Islet precursor cell (in vitro differentiated cells): Measurements from ENCODE around the gene KDELR3.

ENCODE experiments used
- DNase-seq: peaks from one replicate; pipeline ENCODE4 v3.0.0-alpha.2; 2018

Gene KDELR3

DNA sequence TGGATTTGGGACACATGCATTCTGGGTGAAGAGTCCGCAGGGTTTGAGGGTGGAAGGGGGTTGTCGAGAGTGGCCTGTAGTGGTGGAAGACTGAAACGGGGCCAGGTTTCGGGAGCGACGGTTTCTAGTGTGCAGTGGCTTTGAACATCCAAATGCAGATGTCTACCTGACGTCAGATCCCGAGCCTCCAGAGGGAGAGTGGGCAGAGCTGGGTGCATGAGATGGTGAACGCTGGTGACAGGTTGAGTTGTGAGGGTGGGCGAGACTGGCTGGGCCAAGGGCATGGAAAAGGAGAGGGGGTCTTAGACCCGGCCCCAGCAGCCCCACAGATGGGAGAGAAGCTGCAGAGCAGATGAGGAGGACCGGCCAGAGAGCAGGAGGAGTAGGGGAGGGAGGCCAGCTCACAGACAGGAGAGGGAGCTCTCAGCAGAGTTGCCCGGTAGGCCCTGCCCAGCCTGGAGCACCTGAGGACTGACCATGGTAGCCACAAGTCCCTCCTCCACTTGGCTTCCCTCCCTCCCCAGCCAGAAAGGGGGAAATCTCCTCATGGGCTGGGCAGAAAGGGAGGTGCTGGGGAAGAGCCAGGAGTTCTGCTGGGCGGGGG, 27.0 kb upstream of the KDELR3 start:
- DNase-seq, result no peak

DNA sequence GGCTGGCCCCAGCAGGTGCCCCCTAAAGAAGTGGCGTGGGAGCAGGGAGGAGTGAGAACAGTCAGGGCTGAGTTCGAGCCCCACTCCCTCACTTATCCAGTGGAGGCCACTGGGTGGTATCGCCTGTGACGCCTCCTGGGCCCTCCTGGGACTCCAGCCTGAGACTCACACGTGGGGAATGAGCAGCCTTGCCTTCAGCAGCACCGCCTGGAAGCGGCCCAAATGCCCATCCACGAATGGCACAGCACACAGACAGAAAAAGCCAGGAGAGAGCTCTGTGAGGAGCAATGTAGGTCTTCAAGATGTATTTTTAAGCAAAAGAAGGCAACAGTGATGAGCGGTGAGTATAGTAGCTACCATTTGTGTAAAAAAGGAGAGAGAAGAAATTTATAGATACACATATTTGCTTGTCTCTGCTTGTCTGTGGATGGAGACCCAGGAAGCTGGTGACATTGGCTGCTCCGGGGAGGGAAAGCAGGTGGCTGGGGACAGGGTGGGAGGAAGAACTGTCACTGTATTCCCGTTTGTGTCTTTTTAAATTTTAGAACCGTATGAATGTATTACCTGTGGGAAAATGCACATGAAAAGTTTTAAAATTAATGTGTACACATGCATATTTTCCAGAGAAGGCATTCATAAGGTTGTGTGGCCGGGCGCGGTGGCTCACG, 26.1 kb upstream of the KDELR3 start:
- DNase-seq, result no peak

DNA sequence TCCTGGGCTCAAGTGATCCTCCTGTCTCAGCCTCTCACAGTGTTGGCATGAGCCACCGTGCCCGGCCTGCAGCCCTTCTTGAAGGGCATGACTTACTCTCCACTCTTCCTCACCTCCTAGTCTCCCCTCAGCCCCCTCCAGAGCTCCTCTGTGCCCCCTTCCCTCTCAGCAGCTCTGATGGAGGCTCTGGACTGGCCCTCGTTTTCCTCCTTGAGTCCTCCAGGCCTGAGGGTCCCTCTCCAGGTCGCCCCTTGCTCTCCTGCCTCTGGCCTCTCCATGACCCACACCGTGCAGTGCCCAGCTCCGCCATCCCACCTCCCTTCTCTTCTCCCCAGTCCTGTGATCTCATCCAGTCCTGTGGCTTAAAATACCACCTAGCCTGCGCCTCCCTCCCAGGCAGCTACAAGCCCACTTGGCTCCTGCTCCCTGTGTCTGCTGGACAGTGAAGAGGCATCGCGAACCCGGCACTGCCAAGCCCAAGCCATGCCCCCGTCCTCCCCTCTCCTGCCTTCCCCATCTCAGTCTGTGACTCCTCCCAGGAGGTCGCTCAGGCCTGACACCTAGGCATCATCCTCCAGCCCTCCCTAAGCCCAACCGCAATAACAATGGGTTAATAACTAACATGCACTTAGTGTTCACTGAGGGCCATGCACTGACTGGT, 24.8 kb upstream of the KDELR3 start:
- DNase-seq, result no peak

DNA sequence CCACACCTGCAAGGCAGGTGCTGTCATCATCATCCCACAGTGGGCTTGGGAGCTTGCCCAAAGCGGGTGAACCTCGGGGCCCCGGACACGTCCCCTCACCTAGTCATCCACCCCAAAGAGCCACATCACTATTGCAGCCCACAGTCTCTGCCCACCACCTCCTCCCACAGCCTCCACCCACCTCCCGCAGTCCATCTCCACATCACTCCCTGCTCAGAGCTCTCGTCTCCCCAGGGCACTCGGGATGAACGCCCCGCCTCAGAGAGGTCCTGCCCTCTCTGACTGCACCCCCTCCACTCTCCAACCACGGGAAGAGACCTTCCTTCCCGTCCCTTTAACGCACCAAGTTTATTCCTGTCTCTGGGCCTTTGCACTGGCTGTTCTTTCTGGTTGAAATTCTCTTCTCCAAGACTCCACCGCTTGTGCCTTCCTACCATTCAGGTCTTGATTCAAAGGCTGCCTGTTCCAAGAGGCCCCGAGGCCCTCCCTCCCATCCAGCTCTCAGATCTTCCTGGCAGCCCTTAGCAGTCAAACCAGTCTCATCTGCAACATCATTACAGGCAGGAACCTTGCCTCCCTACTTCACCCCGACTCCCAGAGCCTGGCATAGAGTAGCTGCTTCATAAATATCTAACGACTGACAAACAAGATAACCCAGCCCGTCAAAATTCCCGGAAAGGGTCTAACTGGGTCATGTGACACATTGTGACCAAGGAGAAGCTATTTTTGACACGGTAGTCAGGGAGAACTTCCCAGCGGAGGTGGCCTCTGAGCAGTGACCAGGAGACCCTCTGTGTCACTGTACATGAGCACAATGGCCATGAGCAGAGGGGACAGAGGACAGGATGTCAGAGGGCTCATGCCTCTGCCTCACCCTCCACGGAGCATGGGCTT, 24.0 kb upstream of the KDELR3 start:
- DNase-seq, result no peak

DNA sequence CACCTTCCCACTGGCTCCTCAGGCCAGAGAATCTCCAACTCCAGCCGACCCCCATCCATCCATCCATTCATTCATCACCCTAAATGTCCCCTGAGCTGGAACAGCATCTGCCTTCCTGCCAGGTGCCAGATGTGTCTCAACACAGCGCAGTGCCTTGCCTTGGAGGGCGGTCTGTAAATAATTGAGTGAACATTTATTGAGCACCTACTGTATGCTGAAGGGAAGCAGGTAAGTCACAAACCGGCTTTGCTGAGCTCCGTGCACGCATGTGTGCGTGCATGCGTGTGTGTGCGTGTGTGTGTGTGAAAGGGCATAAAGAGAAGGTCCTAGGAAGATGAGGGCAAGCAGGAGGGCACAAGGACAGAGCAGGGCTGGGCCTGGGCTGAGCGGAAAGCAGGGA, 23.1 kb upstream of the KDELR3 start:
- DNase-seq, result no peak

DNA sequence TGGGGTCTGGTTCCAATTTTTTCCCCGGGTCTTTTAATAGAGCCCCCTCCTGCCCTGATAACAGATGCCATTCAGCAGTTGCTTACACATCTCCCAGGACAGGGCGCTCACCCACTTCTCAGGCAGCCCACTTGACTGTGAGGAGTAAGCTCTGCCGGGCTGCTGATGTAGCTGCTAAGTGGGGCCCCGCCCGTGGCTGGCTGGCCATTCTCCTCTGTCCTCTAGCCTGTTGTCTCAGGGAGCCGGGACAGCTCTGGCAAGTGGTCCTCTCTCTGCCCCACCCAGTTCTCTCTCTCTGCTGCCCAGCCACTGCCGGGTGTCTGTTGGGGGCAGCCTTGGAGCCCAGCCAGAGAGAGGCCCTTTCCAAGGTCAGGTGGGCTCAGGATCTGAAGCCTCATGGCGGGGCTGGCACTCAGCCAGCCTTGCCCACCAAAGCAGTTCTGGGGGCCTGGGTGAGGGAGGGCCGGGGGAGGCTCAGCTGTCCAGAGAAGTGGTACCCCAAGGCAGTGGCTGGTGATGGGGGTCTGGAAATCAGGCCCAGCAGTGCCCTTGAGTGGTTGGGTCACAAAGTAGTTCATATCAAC, 21.8 kb upstream of the KDELR3 start:
- DNase-seq, result no peak

DNA sequence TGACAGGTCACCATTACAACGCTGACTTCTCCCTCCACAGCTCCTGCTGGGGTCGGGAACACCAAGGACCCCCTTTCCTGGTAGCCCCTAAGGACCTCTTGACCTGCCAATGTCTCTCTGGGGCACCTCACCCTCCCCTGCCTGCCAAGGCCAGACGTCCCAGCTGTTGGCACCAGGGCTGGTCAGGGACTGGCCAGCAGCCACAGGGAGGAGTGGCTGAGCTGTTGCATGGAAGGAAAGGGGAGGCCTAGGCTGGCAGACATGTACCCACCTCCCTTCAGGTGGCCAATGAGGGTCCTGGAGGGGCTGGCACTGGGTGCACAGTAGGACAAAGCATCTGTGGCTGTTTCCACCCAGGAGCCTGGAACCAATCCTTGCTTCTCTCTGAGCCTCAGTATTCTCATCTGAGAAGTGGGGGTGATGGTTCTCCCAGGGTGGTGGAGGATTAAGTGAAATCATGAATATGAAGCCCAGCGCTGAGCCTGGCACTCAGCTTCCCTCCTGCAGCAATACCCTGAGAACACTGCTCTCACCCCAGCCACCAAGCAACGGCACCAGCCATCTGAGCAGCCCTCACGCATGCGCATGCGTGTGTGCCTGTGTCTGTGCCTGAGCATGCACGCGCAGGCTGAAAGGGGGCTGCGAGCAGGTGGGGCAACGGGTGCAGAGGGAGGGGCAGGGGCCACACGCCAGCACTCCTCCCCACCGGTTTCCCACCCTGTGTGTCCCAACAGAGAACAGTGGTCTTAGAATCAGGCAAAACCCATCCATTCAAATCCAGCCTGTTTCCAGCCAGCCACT, 18.8 kb upstream of the KDELR3 start:
- DNase-seq, result no peak

DNA sequence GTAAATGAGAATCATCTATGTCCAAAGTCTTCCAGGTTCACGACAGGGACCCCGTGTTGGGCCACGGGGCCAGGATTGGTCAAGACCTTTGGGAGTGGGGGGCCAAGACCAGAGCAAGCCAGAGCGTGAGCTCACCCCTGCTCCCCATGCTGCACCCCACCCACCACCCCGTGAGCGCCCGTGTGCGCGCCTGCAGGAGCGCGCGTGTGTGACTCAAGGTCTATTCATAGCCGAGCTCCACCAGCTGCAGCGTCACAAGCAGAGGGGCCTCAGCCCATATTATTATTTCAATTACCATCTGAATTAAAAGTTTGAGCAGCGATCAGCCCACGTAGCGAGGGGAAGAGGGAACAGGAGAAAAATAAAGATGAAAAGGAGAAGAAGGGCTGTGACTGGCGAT, 18.1 kb upstream of the KDELR3 start:
- DNase-seq, result no peak

DNA sequence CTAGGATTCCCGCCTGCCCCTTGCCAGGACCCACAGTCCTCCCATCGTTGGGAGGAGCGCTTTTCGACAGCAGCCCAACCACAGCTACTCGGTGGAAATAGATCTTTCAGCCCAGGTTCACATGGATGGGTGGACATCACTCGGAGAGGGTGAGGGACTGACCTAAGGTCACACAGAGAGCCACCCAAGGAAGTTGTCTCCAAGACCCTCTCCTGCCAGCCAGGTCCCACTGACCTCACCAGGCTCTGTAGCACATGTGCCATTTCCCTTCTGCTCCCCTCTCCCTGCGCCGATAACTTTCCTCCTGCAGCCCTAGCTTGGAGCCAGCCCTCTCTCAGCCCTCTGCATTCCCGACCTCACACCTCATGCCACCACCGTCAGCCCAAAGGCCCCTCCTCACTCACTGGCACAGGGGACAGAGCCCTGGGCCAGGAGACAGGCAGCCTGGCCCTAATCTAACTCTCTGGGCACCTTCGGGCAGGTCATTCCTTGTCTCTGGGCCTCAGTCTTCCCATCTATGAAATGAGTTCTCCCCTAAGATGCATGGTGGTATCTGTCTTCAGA, 17.6 kb upstream of the KDELR3 start:
- no peak for DNase-seq

DNA sequence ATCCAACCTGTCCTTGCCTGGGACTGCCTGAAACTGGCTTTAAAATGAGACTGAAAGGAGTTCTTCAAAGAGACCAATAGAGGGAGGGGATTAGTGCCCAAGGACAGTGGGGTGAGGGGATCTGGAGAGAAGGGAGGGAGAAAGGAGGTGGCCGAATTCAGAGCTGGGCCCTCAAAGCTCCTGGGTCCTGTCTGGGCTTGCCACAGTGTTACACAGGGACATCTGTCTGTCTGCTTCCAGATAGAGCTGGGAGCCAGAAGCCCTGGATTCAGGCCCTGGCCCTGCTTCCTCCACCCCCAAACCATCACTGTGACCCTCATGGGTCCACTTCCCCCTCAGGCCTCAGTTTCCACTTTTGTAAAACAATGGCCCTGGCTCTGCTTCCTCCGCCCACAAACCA, 16.5 kb upstream of the KDELR3 start:
- no peak for DNase-seq

DNA sequence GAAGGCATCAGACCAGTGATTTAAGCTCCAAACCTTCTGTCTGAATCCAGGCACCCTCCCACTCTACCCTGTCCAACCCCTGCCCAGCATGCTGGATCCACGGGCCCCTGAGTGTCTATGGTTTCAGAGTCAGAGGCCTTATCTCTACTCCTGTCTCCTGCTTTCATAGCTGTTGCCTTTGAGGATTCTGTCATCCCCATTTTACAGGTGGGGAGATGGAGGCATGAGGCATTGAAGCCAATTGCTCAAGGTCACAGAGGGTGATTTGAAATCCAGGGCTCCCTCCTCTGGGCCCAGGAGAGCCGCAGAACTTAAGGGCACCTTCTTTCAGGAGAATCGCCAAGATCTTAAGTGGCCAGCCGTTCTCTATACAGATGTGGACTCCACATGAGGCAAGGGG, 16.0 kb upstream of the KDELR3 start:
- DNase-seq, result no peak

DNA sequence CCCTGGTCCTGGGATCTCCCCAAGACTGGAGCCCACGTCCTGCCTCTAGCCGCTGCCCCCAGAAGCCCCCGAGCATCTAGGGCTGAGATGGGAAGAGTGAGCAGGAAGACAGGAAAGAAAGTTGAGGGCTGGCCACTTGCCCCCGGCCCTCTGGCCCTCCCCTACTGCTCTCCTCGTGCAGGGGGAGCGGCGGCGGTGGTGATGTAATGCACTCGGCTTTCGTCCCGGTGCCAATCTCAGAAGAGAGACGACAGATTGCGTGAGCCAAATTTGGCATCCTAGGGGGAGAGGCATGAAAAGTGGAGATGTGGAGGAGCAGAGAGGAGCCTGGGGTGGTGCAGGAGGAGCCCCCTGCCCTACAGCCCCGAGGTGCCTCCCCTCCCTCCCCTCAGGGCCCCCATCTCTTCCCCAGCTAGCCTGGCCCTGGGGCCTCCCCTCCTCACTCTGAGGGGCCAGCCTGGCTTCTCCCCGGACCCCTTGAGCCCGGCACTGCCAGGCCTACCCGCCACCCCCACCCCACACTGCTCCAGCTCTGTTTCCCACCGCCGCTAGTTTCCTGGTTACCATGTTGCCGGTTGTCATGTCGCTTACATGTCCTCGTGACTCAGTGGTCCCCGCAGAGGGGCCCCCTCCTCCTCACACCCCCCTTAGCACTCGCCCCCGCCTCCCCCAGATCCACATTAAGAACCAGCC, 15.4 kb upstream of the KDELR3 start:
- no peak for DNase-seq

DNA sequence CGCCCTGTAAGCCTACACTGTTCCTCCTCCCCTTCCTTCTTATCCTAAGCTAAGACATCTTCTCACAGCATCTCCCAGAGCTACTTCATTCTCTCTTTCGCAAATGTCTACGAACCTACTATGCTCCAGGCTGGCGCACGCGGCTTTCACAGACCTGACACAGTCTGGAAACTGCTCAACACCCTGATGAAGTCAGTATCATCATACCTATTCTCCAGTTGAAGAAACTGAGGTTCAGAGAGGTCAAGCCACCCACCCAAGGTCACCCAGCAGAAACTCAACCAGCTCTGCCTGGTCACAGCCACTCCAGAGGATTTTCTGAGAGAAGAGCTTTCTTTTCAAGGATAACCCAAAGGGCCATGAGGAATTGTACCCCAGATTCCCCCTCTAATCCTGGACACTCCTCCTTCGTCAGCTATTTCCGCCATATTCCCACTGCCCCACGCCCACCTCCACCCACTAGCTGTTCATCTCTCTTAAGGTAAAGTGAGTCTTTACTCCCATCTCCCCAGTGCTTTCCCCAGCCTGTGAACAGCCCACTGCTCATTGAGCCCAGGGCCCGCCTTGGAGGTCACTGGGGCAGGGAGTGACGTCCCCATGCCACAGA, 14.7 kb upstream of the KDELR3 start:
- DNase-seq, result no peak

DNA sequence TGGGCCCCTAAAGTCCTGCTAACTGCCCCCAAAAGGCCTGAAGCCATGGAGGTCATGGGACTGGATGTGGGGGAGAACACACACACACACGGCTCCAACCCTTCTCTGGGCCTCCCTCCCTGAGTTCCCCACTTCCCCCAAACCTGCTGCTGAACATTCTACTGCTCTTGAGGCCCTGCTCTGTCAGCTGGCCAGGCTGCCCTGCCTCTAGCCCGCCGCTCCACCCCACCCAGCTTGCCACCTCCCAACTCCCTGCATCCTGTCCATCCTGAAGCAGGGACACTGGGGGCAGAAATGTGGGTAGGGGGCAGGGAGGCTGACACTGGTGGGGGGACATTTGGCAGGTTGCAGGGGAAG, 13.9 kb upstream of the KDELR3 start:
- no peak for DNase-seq

DNA sequence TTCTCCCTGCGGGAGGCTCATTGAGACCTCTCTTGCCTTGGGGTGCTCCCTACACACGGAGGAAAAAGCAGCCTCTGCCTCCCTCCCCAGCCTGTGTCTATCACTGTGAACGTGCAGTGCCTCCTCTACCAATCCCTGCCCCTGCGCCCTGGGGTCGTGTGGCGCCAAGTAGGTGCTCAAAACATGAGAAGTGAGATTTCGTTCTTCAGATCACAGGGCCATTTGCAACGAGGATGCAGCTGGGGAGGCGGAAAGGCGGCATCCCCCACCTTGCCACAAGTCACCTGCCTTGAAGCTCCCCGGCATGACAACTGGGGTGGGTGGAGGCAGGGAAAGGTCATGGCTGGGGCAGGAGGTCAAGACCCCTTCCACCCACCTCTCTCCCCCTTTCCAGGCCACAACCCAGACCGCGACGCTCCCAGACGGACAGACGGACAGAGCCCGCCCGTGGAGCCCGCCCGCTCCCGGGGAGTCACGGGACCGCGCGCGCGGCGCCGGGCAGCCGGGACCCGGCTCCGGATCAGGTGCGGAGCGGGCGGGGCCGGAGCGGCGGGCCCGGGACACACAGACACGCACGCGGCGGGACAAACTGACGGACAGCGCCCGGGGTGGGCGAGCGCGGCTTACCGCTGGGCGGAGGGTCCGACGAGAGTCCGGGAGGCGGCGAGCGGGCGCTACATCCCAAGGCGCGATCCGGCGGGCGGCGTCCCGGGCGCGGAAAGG, 13.4 kb upstream of the KDELR3 start:
- no peak for DNase-seq

DNA sequence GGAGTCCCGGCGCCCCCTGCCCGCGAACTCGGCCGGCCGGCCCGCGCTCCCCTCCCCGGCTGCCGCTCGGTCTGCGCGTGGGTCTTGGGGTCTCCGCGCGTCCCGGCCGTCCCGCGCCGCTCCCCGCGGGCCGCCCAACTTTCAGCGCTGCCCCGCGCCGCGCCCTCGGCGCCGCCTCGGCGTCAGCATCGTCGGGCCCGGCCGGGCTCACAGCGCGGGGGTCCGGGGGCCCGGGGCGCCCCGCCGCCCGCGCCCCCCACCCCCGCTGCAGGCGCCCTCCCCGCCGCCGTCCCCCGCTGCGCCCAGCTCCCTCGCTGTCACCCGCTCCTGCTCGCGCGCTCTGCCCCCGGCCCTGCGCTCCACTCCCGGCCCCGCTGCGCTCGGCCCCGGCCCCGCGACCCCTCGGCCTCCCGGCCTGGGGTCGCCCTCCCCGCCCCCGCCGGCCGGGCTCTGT, 12.8 kb upstream of the KDELR3 start, which contains the start of gene KCNJ4:
Gene KCNJ4 (minus strand): TSS at position 124 of the 454 bp plus-strand sequence. CDS start 27,067 bp downstream, outside the sequence.
- no peak for DNase-seq

DNA sequence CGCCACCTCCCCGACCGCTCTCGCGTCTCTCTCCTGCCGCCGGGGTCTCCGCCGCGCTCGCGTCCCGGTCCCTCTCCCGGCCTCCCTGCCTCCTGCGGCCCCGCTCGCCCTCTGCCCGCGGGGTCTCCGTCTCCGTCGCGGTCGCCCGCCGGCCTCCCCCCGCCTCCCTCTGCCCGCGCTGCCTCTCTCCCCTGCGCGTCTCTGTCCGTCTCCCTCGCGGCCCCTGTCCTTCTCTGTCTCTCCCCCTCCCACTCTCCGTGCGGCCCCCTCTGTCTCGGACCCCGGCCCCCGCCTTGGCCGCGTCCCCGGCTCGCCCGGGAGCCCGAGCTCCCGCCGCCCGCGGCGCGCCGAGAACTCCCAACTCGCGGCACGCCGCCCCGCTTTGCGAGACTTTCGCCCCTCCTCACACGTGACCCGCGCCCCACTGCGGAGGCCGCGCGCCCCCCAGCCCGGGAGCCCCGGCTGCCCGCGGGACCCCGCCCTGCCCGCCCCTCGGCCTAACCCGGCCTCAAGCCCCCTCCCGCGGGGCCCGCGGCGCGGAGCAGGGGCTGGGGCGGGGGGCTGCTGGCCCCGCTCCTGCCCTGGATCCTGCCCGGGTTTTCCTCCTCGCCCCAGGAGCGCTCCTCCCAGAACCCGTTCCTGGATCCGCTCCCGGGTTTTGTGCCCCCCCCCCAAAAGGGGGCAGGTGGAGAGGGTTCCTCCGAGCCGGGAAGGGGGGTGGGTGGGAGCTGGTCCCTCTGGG, 12.2 kb upstream of the KDELR3 start:
- no peak for DNase-seq

DNA sequence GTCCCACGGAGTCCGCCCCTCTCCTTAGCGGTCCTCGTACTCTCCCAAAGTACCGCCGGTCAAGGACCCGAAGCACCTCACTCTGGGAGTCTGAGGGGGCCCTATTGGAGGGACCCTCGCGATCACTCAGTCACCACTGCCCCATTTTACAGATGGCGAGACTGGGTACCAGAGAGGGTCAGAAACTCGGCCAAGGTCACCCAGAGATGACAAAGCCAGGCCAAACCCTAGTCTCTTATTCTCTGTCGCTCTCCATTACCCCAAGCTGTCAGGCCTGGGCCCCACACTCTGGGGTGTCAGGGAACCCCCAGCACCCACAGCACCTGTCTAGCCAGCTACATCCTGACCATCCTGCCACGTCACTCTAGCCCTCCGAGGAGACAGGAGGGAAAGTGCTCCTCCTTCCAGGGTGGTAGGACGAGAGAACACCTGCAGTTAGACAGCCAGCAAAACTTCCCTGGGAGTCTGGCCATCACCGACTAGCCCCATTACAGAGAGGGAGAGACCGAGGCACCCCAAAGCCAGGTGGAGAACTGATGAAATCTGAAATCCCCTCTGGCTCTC, 11.5 kb upstream of the KDELR3 start:
- DNase-seq, result no peak
